ENCODE measurements around the gene UBAP1.

DNA sequence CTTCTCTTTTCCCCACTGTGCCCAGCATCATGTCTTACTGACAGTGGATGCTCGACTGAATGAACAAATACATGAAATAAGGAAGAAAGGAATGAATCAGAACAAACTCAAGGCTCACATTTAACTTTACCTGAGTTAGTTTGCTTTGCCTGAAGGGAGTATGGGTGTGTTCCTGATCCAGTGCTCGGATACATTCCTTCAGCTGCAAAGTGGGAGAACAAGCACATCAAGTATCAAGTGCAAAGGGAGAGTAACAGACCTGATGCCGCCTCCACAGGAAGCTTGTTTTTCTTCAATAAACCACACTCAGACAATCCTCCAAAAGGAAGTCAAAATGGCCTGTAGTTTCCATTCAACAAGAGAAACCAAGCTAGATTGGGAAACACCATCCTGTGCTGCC, 84.1 kb downstream of the UBAP1 start:
- TF ChIP-seq, protein P1, sequence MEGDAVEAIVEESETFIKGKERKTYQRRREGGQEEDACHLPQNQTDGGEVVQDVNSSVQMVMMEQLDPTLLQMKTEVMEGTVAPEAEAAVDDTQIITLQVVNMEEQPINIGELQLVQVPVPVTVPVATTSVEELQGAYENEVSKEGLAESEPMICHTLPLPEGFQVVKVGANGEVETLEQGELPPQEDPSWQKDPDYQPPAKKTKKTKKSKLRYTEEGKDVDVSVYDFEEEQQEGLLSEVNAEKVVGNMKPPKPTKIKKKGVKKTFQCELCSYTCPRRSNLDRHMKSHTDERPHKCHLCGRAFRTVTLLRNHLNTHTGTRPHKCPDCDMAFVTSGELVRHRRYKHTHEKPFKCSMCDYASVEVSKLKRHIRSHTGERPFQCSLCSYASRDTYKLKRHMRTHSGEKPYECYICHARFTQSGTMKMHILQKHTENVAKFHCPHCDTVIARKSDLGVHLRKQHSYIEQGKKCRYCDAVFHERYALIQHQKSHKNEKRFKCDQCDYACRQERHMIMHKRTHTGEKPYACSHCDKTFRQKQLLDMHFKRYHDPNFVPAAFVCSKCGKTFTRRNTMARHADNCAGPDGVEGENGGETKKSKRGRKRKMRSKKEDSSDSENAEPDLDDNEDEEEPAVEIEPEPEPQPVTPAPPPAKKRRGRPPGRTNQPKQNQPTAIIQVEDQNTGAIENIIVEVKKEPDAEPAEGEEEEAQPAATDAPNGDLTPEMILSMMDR (IDR thresholded peaks at IDR 0.05 in 4 of 5, conservative IDR thresholded peaks at IDR 0.05 in 1 of 5): no peak
- no peak for TF ChIP-seq POLR2A (IDR thresholded peaks at IDR 0.05)

Data from gastrocnemius medialis (tissue), 4 donors.